NCI-H2196 treated with DMSO at 0.1 percent for 48 hours (cell line): Measurements from ENCODE around the gene C3.
"Not testable (repeated sequence)": the region's sequence is repeated elsewhere in the genome, so short reads cannot be mapped to it uniquely, and the experiment has no call there.

ENCODE experiments used
- DNase-seq: peaks from one replicate; lab custom pipeline; 2025; ENCODE audit not compliant: unreplicated experiment; lab: John Stamatoyannopoulos, UW

Gene C3

DNA sequence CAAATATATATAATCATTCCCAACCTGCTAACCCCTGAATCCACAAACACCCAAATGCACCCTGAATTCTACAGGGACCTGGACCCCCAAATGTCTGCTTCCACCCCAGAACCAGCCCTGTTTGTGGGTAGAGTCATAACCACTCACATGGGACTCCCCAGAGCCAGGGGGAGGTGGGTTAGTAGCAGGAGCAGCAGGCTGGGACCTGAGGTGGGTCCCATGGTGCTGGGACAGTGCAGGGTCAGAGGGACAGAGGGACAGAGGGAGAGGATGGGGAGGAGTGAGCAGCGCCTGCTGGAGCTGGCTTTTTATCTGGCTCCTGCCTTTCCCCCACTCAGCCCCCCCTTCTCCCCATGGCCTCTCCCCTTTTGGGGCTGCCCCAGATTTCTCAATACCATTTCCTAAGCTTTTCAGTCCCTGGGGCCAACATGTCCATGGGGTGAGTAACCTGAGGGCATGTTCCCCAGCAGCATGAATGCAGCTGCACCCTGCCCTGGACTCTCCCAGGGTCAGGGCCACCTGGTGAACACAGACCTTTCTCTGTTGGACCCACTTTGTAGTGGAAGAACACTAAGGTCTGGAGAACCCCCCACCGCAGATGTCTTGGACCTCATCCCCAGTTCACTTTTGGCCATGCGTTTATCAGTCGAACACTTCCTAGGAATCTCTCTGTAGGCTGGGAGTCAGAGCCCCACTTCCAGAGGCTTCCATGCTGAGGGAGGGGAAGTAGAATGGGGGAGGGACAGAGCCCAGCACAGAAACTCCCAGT is at the start of gene C3:
Gene C3, minus strand, starts transcription at position 282 of the 769 bp plus-strand sequence. Its CDS starts 61 bp downstream, at position 221.
- no peak for DNase-seq

DNA sequence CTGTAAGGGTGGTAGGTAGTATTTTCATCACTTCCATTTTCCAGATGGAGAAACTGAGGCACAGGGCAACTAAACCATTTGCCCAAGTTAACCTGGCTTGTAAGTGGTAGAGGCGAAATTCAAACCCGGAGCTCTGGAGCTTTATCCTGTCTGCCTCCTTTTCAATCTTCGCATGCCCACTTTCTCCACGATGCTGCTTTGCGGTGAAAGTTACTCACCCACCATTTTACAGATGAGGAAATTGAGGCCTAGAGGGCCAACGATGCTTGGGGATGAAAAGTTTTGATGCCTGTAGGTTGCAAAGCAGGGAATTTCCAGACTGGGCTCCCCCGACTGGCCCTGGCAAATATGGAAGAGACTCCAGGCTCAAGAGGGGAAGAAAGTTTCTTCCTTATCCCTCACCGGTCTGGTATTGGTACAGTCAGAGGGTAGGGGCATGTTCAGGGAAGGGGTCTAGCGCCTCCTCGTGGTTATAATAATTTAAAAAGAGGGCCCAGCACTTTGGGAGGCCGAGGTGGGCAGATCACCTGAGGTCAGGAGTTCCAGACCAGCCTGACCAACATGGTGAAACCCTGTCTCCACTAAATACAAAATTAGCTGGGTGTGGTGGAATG is 48.7 kb upstream of the C3 start:
- DNase-seq = no peak

DNA sequence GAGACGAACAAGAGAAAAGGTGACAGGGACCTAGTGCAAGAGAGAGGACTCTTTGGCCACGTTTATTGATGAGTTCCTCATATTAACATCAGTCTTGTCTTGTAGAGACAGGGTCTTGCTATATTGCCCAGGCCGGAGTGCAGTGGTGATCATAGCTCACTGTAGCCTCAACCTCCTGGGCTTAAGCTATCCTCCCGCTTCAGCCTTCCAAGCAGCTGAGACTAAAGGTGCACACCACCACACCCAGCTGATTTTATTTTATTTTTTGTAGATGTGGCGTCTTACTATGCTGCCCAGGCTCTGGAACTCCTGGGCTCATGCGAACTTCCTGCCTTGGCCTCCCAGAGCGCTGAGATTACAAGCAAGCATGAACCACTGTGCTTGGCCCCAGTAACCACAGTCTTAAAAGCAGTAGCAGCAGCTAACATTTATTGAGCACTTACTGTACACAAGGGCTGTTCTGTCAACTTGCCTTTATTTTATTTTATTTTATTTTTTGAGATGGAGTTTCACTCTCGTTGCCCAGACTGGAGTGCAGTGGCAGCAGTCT is 47.9 kb upstream of the C3 start:
- DNase-seq = no peak

DNA sequence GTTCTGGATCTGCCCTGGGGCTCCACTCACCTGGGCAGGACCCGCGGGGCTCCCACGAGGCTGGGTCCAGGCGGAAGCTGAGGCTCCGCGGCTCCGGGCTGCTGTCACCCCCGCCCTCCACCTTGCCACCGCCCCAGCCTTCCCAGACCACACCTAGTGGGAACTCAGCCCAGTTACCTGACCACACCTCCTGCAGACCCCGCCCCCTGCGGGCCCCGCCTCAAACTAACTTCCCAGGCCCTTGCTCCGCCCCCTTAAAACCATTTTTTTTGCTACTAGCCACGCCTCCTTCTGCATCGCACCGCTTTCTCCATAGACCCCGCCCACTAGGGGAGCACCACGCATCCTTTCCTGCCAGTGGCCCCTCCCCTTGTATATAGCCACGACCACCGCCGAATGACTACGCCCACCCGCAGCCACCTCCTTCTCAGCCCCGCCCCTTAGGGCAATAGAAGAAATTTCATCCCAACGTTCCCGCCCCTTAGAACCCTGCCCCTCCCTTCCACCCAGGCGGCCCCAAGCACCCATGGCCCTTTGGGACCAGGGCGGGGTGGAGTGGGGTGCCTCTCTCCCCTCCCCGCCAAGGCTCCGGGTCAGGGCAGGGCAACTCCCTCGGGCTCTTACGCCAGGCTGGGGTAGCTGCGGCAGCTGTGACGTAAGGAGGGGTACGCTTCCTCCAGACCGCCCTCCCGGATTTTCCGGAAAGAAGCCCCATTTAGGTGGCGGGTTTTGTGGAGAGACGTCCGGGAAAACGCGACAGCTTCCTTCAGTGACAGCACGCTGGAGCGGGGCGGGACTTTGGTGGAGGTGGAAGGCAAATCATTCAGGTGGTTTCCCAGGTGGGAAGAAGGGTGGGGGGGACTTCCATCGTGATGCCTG is 47.1 kb upstream of the C3 start, which contains the start of gene SH2D3A:
Gene SH2D3A, minus strand, starts transcription at position 79 of the 879 bp plus-strand sequence. CDS start 3,687 bp downstream, outside the sequence.
- peak; percentile 85 for DNase-seq

DNA sequence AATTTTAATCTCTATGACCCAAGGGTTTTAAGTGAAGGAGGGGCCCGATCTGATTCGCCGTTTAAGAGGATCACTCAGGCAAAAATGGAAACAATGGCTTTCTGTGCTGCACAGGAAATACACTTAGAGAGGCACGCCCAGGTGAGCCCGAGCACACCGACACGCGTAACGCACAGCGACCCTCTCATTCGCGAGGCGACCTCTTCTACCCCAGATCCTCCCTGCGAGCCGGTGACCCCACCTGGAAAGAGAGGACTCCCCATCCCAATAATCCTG is 46.6 kb upstream of the C3 start:
- no peak for DNase-seq

DNA sequence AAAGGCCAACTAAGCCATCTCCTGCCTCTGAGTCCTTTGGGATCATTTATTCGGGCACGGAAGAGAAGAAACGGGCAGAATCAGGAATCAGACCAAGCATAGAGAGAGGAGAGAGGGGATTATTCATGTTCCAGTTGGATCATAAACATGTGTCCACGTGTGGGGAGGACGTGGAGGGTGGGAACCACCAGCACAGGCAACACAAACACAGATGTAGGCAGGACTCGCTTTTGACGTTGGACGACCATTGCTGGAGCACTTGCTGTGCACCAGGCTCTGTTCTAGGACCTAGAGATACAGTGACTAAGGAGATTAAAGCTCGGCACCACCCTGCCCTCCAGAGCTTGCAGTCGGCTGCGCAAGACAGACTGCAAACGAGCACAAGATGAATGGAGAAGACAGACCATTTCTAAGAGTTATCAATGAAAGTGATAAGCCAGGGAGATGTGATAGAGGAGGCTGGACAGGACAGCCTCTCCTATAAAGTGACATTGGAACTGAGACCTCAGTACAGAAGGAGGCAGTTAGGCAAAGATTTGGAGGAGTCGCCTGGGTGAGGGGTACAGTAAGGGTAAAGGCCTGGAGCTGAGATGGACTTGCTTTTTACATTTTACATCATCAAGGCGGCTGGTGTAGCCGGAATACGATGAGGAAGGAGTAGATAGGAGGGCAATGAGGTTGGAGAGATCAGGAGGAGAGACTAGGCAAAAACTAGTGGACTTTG is 46.1 kb upstream of the C3 start:
- no peak for DNase-seq

DNA sequence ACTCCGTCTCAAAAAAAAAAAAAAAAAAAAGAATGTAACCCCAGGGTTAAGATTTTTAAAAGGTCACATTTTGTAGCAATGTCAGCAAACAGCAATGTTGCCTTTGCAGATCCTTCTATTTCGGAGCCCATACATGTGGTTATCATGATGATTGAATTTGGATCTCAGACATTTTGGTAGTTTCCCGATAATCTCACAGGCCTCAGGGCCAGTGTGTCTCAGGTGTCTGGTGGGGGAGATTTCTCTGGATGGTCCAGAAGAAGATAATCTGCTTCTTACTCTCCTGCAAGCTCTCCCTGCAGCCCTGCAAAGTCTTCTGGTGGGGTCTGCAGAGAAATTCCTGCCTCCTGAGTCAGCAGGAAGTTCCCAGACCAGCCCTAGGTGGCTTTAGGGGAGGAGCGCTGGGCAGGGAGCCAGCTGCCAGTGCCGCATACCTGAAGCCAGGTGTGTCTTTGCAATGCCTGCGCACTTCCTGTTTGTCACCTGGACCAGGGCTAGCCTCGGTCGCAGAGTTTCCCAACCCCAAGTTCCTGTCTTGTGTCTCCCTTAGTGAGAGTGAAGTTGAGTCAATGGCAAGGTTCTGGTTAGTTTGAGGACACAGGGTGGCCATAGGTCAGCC is 45.4 kb upstream of the C3 start:
- no peak for DNase-seq

DNA sequence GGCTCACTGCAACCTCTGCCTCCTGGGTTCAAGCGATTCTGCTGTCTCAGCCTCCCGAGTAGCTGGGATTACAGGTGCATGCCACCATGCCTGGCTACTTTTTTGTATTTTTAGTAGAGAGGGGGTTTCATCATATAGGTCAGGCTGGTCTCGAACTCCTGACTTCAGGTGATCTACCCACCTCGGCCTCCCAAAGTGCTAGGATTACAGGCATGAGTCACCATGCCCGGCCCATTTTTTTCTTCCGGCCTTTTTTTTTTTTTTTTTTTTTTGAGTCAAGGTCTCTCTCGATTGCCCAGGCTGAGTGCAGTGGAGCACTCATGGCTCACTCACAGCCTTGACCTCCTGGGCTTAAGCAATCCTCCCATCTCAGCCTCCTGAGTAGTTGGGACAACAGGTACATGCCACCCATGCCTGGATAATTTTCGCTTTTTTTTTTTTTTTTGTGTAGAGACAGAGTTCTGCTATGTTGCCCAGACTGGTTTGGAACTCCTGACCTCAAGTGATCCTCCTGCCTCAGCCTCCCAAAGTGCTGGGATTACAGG is 41.9 kb upstream of the C3 start:
- not testable (repeated sequence) for DNase-seq

DNA sequence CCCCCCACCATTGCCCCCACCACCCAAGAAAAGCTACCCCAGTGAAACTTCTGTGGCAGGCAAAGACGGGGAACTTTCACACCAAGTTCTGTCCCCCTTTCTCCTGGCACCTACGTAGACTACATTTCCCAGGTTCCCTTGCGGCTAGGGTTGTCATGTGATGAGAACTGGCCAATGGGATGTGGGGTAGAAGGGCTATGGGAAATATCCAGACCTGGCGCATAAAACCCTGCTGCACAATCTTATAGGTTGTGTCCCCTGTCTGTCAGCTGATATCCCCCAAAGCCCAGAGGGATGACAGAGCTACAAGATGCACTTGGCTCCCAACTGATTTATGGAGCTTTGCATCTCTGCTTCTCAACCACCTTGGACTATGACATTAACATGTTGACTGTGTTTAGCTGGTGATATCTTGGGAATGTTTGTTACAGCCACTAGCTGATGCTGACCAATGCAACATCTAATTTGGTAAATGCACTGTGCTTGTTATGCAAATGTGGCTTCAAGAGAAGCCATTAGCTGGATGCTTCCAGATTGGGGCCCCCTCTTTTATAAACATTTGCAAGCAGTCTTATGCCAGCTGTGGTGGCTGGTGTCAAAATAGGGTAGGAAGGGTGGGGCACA is 40.7 kb upstream of the C3 start:
- no peak for DNase-seq

DNA sequence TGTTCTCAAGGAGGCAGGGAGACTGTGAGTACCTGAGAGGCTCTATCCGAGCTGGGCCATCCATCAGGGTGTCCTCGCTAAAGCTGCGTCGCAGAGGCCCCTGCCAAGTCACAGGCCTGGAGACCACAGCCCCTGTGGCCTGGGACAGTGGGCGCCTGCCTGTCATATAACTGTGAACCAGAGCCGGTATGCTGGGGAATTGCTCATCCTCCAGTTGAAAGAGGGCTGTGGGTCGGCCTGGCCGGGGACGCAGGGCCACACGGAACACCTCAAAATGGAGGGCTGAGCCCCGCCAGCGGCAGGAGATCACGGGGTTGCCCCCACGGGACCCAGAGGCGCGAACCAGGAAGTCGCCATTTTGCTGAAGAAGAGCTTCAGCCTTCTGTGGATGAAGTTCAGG is 40.2 kb upstream of the C3 start:
- DNase-seq = no peak

DNA sequence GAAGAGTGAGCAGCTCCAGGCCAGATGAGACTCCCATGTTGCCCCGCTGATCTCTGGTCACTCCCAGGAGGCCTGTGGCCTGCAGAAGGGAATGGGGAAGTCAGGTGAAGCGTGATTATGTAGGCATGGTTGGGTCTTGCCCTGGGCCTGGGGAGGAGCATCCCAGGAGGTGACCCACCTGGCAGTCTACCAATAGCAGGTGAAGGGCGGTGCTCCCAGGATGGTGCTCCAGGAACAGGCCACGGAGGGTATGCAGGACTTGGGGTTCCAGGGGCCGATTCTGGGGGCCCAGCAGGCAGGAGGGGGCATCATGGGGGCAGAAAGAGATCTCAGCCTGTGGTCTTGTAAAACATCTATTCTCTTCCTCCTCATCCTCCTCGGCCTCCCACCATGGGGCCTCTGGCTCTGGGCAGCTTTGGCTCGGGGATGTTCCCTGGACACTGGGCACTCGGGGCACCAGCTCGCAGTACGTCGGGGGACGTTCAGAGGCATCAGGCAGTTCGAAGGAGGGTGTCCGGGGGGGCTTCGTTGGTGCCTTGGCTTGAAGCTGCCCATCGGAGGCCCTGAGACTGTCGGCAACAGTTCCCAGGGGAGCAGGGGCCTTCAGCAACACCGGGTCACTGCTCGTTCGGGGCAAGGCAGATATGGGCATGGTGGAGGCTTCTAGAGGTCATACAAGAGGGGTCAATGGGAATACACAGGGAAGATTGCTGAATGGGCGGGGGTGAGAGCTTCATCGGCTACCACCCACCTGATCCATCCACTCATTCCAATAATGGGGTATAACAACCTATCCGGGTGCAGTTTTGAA is 34.4 kb upstream of the C3 start:
- DNase-seq = no peak

DNA sequence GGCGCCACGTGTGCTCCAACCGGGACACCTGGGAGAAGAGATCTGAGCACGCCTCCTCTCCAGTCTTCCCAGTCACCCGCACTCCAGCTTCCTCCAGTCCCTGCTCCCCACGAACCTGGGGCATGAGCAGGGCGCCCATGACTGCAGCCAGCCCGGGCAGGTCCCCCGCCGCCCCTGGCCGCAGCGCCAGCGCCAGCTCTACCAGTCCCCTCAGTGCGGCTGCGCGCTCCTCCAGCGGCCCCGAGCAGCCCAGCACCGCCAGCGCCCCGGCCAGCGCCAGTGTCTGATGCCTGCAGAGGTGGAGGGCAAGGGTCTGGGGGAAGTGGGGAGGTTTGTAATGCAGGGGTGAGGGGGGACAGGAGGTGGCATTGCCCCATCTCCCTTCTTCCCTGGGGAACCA is 33.7 kb upstream of the C3 start:
- no peak for DNase-seq

DNA sequence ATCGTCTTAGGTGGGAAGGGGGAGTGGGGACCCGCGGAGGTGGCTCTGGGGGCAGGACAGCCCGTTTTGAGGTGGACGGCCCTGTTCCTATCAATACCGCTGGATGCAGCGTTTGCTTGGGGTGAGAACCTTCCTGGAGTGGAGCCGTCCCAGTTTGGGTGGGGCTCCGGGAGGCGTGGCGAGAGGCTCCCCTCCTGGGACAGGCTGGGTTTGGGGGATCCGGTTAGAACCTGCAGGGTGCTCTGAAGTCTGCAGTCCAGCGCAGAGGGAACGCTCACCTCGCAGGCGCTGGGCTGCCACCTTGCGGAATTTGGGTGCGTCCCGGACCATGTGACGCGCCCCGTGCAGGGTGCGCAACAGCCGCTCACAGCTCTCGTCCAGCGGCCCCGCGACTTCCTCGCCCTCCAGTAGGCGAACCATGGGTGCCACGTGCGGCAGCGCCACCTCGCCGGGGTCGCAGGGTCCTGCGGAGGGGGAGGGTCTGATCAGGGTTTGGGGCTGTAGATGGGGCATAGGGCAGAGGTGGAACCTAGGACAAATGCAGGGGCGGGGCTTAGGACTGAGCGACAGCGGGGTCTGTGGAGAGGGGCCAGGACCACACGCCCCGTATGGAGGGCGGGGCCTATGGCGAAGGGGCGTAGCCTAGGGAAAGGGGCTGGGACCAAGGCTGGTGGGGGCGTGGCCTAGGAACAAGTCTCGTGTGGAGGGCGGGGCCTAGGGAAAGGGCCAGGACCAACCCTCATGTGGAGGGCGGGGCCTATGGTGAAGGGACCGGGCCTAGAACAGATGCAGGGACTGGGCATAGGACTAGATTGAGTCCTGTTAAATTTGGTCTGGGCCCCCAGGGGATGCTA is 33.0 kb upstream of the C3 start:
- DNase-seq = no peak

DNA sequence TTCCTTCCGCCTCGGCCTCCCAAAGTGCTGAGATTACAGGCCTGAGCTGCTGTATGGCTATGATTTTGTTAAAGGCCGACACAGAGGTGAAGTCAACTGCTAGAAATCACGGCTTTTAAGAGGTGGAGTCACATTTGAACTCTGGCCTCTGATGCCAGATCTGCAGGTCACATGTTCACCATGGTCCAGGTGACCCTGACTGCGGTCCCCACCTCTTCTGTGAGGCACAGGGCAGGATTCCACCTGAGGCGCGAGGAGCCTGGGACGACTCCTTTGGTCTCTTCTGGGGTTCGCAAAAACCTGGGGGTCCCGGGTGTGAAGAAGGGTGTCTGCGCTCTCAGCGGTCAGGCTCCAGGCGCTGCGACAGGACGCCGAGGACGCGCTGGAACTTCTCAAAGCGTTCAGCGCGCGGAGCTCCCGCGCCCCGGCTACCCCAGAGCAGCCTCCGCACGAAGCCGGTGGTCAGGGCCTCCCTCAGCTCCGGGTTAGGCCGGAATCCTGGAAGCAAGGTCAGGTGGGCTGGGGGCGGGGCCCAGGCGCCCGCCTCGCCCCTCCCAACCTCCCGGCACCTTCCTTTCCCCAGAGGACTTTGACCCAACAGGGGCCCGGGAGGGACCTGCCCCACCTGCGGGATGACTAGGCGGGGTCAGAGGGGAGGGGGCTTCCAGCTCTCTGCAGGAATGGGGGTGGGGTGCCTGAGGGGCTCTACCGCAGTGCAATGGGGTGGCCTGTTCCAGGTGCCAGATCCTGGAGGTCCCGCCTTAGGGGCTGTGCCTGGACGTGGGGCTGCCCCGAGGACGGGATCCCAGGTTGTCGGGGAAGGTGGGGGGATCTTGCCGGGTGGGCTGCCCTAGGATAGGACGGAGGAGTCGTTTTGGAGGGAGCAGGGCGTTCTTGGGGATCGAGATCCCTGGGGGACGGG is 32.1 kb upstream of the C3 start:
- DNase-seq = no peak

DNA sequence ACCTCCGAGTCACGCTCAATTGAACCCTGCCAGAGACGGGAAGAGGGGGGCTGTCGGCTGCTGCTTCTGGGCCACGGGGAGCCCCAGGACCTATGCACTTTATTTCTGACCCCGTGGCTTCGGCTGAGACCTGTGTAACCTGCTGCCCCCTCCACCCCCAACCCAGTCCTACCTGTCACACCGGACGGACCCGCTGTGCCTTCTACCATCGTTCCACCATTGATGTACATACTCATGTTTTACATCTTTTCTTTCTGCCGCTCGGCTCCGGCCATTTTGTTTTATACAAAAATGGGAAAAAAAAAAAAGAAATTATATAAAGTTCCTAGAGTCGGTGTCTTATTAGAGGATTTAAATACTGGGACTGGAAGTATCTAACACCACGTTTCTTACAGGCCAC is 30.7 kb upstream of the C3 start:
- no peak for DNase-seq

DNA sequence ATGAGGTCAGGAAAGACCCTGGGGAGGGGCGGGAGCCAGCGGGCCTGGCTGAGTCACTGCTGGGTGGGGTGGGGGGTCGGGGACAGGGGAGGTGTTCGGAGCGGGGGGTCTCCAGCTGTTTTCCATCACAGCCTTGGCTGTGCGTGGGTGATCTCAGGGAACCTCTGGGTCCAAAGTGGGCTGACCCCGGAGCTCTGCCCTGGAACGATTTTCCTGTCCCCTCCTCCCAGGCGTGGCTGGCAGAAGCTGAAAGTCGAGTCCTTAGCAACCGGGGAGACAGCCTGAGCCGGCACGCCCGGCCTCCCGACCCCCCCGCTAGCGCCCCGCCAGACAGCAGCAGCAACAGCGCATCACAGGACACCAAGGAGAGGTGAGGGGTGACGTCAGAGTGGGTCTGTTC is 29.6 kb upstream of the C3 start:
- no peak for DNase-seq

DNA sequence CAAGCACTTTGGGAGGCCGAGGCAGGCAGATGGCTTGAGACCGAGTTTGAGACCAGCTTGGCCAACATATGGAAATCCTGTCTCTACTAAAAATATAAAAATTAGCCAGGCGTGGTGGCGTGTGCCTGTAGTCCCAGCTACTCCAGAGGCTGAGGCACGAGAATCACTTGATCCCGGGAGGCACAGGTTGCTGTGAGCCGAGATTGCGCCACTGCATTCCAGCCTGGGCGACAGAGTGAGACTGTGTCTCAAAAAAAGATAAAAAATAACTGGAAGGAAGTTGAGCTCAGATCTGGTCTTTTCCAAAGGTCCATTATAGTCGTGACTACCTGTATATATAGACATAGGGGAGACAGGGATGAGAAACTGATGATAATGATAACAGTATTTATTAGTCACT is 28.1 kb upstream of the C3 start:
- not testable (repeated sequence) for DNase-seq
